VCaP (cell line): ENCODE measurements around the gene SLC2A8.
A peak's percentile ranks its signal among the peaks of the same experiment; 100 is the strongest.

Experiments
- H3K27ac ChIP-seq: fragments of 450-650 bp; 2 replicates; pipeline ENCODE4 v1.5.1; 2017
- CTCF ChIP-seq: fragments of 450-650 bp; conservative IDR thresholded peaks from 2 replicates; pipeline ENCODE4 v1.5.1; 2017; ENCODE audit warnings: mild to moderate bottlenecking, moderate library complexity

Gene SLC2A8

GRCh38 chr9:127358023-127358535 is 38.9 kb upstream of the SLC2A8 start:
- TF ChIP-seq CTCF, result no peak
- H3K27ac ChIP-seq, result no peak overlapping the region

GRCh38 chr9:127358770-127359169 is 38.2 kb upstream of the SLC2A8 start:
- no peak overlapping the region for H3K27ac ChIP-seq
- TF ChIP-seq CTCF, result no peak

- no peak overlapping the region for H3K27ac ChIP-seq
- no peak for TF ChIP-seq CTCF
These were observed 36.7 kb upstream of the SLC2A8 start for GRCh38 chr9:127360250-127360649.

- H3K27ac ChIP-seq, result no peak overlapping the region
- TF ChIP-seq CTCF, result 0 out of 2 replicates have a peak, but pooled peaks have one; percentile 7
These were observed 36.1 kb upstream of the SLC2A8 start for GRCh38 chr9:127360829-127361228.

- no peak for TF ChIP-seq CTCF
- H3K27ac ChIP-seq, result no peak overlapping the region
These were observed 35.4 kb upstream of the SLC2A8 start for GRCh38 chr9:127361561-127361960.

GRCh38 chr9:127362829-127363228 is 34.1 kb upstream of the SLC2A8 start:
- no peak overlapping the region for H3K27ac ChIP-seq
- no peak for TF ChIP-seq CTCF

- TF ChIP-seq CTCF, result no peak
- no peak overlapping the region for H3K27ac ChIP-seq
These were observed 31.5 kb upstream of the SLC2A8 start for GRCh38 chr9:127365461-127365860.

GRCh38 chr9:127366594-127366993 is 30.4 kb upstream of the SLC2A8 start:
- H3K27ac ChIP-seq, result no peak overlapping the region
- no peak for TF ChIP-seq CTCF
